ENCODE results near the gene PCED1A. TPM values are rescaled to one million over a fixed set of nuclear protein-coding genes. Genes with fewer than 3 reads are reported as not detected.
"Not testable (repeated sequence)": the region's sequence is repeated elsewhere in the genome, so short reads cannot be mapped to it uniquely, and the experiment has no call there.

The PCED1A gene
- total RNA-seq, 1 donor from 2014 or later, result 7.3 TPM

- no peak for ATAC-seq (ENCODE audit: poor library complexity)
- intact Hi-C loops (cut with DNase I), result no loop called here
- no peak for DNase-seq
Measured at GRCh38 chr20:2814076-2814475, 26.4 kb downstream of the PCED1A start.

- intact Hi-C loops (cut with DNase I), result no loop called here
- DNase-seq, result no peak
- ATAC-seq (ENCODE audit: poor library complexity), result no peak
Measured at GRCh38 chr20:2812189-2812588, 28.3 kb downstream of the PCED1A start.

- ATAC-seq (ENCODE audit: poor library complexity) (no peak), DNase-seq (no peak)
- intact Hi-C loops (cut with DNase I), result no loop called here
Measured at GRCh38 chr20:2809690-2810089, 30.8 kb downstream of the PCED1A start.

- ATAC-seq (ENCODE audit: poor library complexity); DNase-seq; intact Hi-C loops (cut with DNase I): not testable (repeated sequence)
Measured at GRCh38 chr20:2807929-2808328, 32.5 kb downstream of the PCED1A start.

- intact Hi-C loops (cut with DNase I), result no loop called here
- ATAC-seq (ENCODE audit: poor library complexity) (no peak), DNase-seq (no peak)
Measured at GRCh38 chr20:2807019-2807418, 33.4 kb downstream of the PCED1A start.

GRCh38 chr20:2806351-2806701 lies 34.1 kb downstream of the PCED1A start:
- intact Hi-C loops (cut with DNase I), result no loop called here
- ATAC-seq (ENCODE audit: poor library complexity), result no peak
- DNase-seq, result no peak

- no peak for ATAC-seq (ENCODE audit: poor library complexity)
- intact Hi-C loops (cut with DNase I), result no loop called here
Measured at GRCh38 chr20:2805689-2806350, 34.6 kb downstream of the PCED1A start.

GRCh38 chr20:2804852-2805688 lies 35.4 kb downstream of the PCED1A start:
- intact Hi-C loops (cut with DNase I), result no loop called here
- DNase-seq, result no peak
- peak; percentile 52 for ATAC-seq (ENCODE audit: poor library complexity)

More at GRCh38 chr20:2805689-2806350, 34.6 kb downstream of the PCED1A start:
- no peak for DNase-seq

GRCh38 chr20:2804041-2804828 lies 36.2 kb downstream of the PCED1A start:
- no peak for DNase-seq
- intact Hi-C loops (cut with DNase I), result no loop called here
- ATAC-seq (ENCODE audit: poor library complexity), result no peak

GRCh38 chr20:2801286-2801728 lies 39.1 kb downstream of the PCED1A start:
- no peak for ATAC-seq (ENCODE audit: poor library complexity)
- DNase-seq, result no peak
- intact Hi-C loops (cut with DNase I), result no loop called here

GRCh38 chr20:2800521-2801285 lies 39.8 kb downstream of the PCED1A start, which contains the start of gene CPXM1:
TSS of gene CPXM1 (minus strand) at chr20:2800627. CDS start at chr20:2800572, 55 bp downstream.
- no peak for DNase-seq

GRCh38 chr20:2799688-2800520 lies 40.6 kb downstream of the PCED1A start:
- intact Hi-C loops (cut with DNase I), result no loop called here
- DNase-seq (peak; percentile 56), ATAC-seq (ENCODE audit: poor library complexity) (no peak)

More at GRCh38 chr20:2800521-2801285, 39.8 kb downstream of the PCED1A start, which contains the start of gene CPXM1:
- ATAC-seq (ENCODE audit: poor library complexity), result no peak
- intact Hi-C loops (cut with DNase I), result no loop called here

GRCh38 chr20:2799271-2799670 lies 41.2 kb downstream of the PCED1A start:
- intact Hi-C loops (cut with DNase I), result no loop called here
- no peak for ATAC-seq (ENCODE audit: poor library complexity)
- no peak for DNase-seq

GRCh38 chr20:2798814-2799213 lies 41.6 kb downstream of the PCED1A start:
- intact Hi-C loops (cut with DNase I), result no loop called here
- DNase-seq (no peak), ATAC-seq (ENCODE audit: poor library complexity) (no peak)

GRCh38 chr20:2798095-2798805 lies 42.2 kb downstream of the PCED1A start:
- ATAC-seq (ENCODE audit: poor library complexity), result no peak
- intact Hi-C loops (cut with DNase I), result no loop called here
- no peak for DNase-seq

- DNase-seq (no peak), ATAC-seq (ENCODE audit: poor library complexity) (no peak)
- intact Hi-C loops (cut with DNase I), result no loop called here
Measured at GRCh38 chr20:2797136-2797983, 43.1 kb downstream of the PCED1A start.

All from Right ventricle myocardium superior (tissue), 1 donor.